ENCODE results near the gene PRDX6.

DNA sequence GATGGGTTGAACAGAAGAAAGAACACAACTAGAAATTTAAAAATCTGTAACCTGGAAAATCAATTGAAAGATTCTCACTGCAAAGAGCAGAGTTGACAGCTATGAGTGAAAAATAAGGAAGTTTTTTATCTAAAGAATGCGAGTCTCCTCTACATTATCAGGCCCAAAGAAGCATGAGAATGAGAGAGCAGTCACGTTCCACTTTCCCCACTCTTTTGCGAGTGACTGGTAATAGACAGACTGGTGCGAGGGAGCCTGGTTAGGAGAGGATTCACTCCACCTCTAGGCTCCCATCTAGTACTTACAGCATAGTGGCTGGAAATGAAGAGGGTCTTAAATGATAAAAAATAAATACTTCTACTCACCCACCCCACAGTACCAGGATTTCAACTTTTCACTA is 52.0 kb downstream of the PRDX6 start:
- TF ChIP-seq EP300 (IDR thresholded peaks at IDR 0.05; ENCODE audit: low read depth) (no peak), POLR2A (IDR thresholded peaks at IDR 0.05) (no peak)

Measured in transverse colon (tissue), 1 donor.